GM23338 (cell line): ENCODE measurements around the gene SLN. TPM values are rescaled to one million over a fixed set of nuclear protein-coding genes. Genes with fewer than 3 reads are reported as not detected.

ENCODE experiments used
- ATAC-seq: fragments of 200-7000 bp; cut with Tn5 transposase; 3 replicates; pipeline ENCODE4 v1.9.1; 2020
- DNase-seq: peaks from one replicate; pipeline ENCODE4 v3.0.0-alpha.2; 2015; ENCODE audit warnings: low spot score
- H2AFZ ChIP-seq: fragments of 200-600 bp; sonication (generic); 2 replicates; pipeline ENCODE4 v1.8.0; 2016; ENCODE audit warnings: antibody characterized with exemption, mild to moderate bottlenecking, moderate library complexity
- H3F3A ChIP-seq: fragments of 200-600 bp; sonication (generic); replicated peaks from 2 replicates; pipeline ENCODE4 v1.8.0; 2017; ENCODE audit warnings: antibody characterized with exemption, mixed run types, low read depth
- H3K27ac ChIP-seq: fragments of 200-600 bp; sonication (generic); 2 replicates; pipeline ENCODE4 v1.6.1; 2016; ENCODE audit warnings: low read depth
- H3K27me3 ChIP-seq: fragments of 200-600 bp; sonication (generic); 2 replicates; pipeline ENCODE4 v1.8.0; 2016; ENCODE audit warnings: mild to moderate bottlenecking, mixed run types, moderate library complexity; ENCODE audit not compliant: insufficient read depth
- H3K36me3 ChIP-seq: fragments of 200-600 bp; sonication (generic); 2 replicates; pipeline ENCODE4 v1.8.0; 2016; ENCODE audit warnings: mild to moderate bottlenecking; ENCODE audit not compliant: insufficient read depth
- H3K4me1 ChIP-seq: fragments of 200-600 bp; sonication (generic); 2 replicates; pipeline ENCODE4 v1.8.0; 2016; ENCODE audit warnings: mild to moderate bottlenecking, moderate library complexity; ENCODE audit not compliant: insufficient read depth
- H3K4me2 ChIP-seq: fragments of 200-600 bp; sonication (generic); 2 replicates; pipeline ENCODE4 v1.7.1; 2017; ENCODE audit warnings: mixed run types
- H3K4me3 ChIP-seq: fragments of 200-600 bp; sonication (generic); 2 replicates; pipeline ENCODE4 v1.6.1; 2016; ENCODE audit warnings: mixed run types
- H3K79me2 ChIP-seq: fragments of 200-600 bp; sonication (generic); replicated peaks from 2 replicates; pipeline ENCODE4 v1.8.0; 2017; ENCODE audit warnings: mild to moderate bottlenecking; ENCODE audit not compliant: insufficient read depth
- H3K9me2 ChIP-seq: fragments of 200-600 bp; sonication (generic); 2 replicates; pipeline ENCODE4 v1.8.0; 2017; ENCODE audit not compliant: insufficient read depth
- H4K20me1 ChIP-seq: fragments of 200-600 bp; sonication (generic); replicated peaks from 2 replicates; pipeline ENCODE4 v1.8.0; 2017; ENCODE audit warnings: mild to moderate bottlenecking; ENCODE audit not compliant: insufficient read depth
- H3K27ac Mint-ChIP-seq: 2 replicates; pipeline ENCODE4 v1.8.0; 2020; ENCODE audit warnings: inconsistent platforms, mild to moderate bottlenecking, moderate library complexity, mixed read lengths
- H3K27me3 Mint-ChIP-seq: 3 replicates; pipeline ENCODE4 v1.8.0; 2022; ENCODE audit warnings: low read depth, mild to moderate bottlenecking, moderate library complexity, mixed read lengths, inconsistent platforms; ENCODE audit not compliant: insufficient read depth, poor library complexity
- H3K36me3 Mint-ChIP-seq: 3 replicates; pipeline ENCODE4 v1.8.0; 2021; ENCODE audit warnings: low read depth, mild to moderate bottlenecking, inconsistent platforms, moderate library complexity, mixed read lengths
- H3K4me1 Mint-ChIP-seq: 3 replicates; pipeline ENCODE4 v1.8.0; 2020; ENCODE audit warnings: mild to moderate bottlenecking, inconsistent platforms, mixed read lengths
- H3K4me3 Mint-ChIP-seq: 3 replicates; pipeline ENCODE4 v1.8.0; 2021; ENCODE audit warnings: moderate library complexity, mild to moderate bottlenecking, inconsistent platforms, mixed read lengths
- H3K9me3 Mint-ChIP-seq: 3 replicates; pipeline ENCODE4 v1.8.0; 2020; ENCODE audit warnings: moderate library complexity, mild to moderate bottlenecking, inconsistent platforms, mixed read lengths
- CREB1 ChIP-seq: fragments of 250-450 bp; sonication (Bioruptor Pico); IDR thresholded peaks from 2 replicates; pipeline ENCODE4 v1.5.0; 2020; ENCODE audit warnings: low read depth, mild to moderate bottlenecking, moderate library complexity
- CTCF ChIP-seq, 2 experiments: fragments of 200-600 bp in 1 of 2; sonication (generic) in 1 of 2; conservative IDR thresholded peaks; 2 replicates each; pipeline versions ENCODE4 v1.5.1 to v1.6.1; 2016 to 2017; ENCODE audit warnings: antibody characterized with exemption in 2 of 2, low read depth in 2 of 2, mild to moderate bottlenecking in 2 of 2, moderate library complexity in 1 of 2
- EZH2phosphoT487 ChIP-seq: fragments of 200-600 bp; sonication (generic); IDR thresholded peaks from one replicate; pipeline ENCODE4 v1.8.1; 2018; ENCODE audit warnings: antibody characterized with exemption; ENCODE audit not compliant: unreplicated experiment
- ZNF462 ChIP-seq: fragments of 250-450 bp; sonication (Bioruptor Pico); IDR thresholded peaks from 2 replicates; pipeline ENCODE4 v1.5.0; 2020; ENCODE audit warnings: mild to moderate bottlenecking, moderate library complexity
- polyA plus RNA-seq: library from polyadenylated mRNA; unstranded; fragments of >200 nt; fragmentation: Nextera tagmentation; extraction: Ambion mirVana; gene quantifications from 2 replicates; pipeline ENCODE4 v1.2.1, GENCODE V29; 2016
- total RNA-seq: library from RNA; depleted of rRNA; stranded (reverse); fragments of >200 nt; shearing (Covaris generic); gene quantifications from 2 replicates; pipeline ENCODE4 v1.2.3, GENCODE V29; 2014

The SLN gene
- total and polyA plus RNA-seq, 2 experiments from 2014 or later, result not detected

- H3K36me3 Mint-ChIP-seq, result no peaks in the 10 kb centered on the region
- H3K27ac Mint-ChIP-seq, result no peak overlapping the region
- H3K27me3 ChIP-seq, result no peaks in the 10 kb centered on the region
- H3K9me2 ChIP-seq, result no peaks in the 10 kb centered on the region
- H3K27ac ChIP-seq, result no peak overlapping the region
- no peaks in the 10 kb centered on the region for H3K36me3 ChIP-seq
- no peak overlapping the region for H3K4me3 ChIP-seq
- peak; percentile 53; the same call in 1 of the 2 replicates for TF ChIP-seq ZNF462 (CRISPR knock-in tag)
- no peak for TF ChIP-seq CREB1
- TF ChIP-seq EZH2phosphoT487, result no peak
- TF ChIP-seq CTCF (conservative IDR thresholded peaks at IDR 0.05; ENCODE audit: low read depth in 2 of 2), result peak in 1 of 2 experiments; percentile 38; a peak in 2 of 4 replicates
- H3K4me2 ChIP-seq, result 0 out of 2 replicates have a peak overlapping the region, but pooled peaks have one; percentile 14
- peaks cover 3% of the 10 kb centered on the region for H3K27me3 Mint-ChIP-seq
- H4K20me1 ChIP-seq, result no peaks in the 10 kb centered on the region
- H3K4me3 Mint-ChIP-seq, result no peak overlapping the region
- peaks cover 15% of the 10 kb centered on the region for H3K4me1 Mint-ChIP-seq
- no peaks in the 10 kb centered on the region for H3K9me3 Mint-ChIP-seq
- peak; percentile 79 for ATAC-seq
- H3K4me1 ChIP-seq, result peaks cover 27% of the 10 kb centered on the region
- DNase-seq, result peak; percentile 40
- no peaks in the 10 kb centered on the region for H3F3A ChIP-seq
- no peaks in the 10 kb centered on the region for H3K79me2 ChIP-seq
- H2AFZ ChIP-seq, result peak overlapping the region; percentile 95
Measured at GRCh38 chr11:107669893-107670601, 41.8 kb downstream of the SLN start.
